Tibial nerve (tissue), 4 donors: ENCODE measurements around the gene SUMO3.

ENCODE experiments used
- EP300 ChIP-seq, 2 donors: sonication (generic); formaldehyde crosslinking; IDR thresholded peaks; one replicate each; pipeline ENCODE4 v1.6.1; 2017; ENCODE audit warnings: antibody characterized with exemption in 2 of 2, mild to moderate bottlenecking in 1 of 2
- POLR2A ChIP-seq, 2 donors: fragments of 450-650 bp; IDR thresholded peaks; one replicate each; pipeline ENCODE4 v1.6.1; 2017; ENCODE audit warnings: antibody characterized with exemption in 2 of 2, mild to moderate bottlenecking in 2 of 2, moderate library complexity in 2 of 2
- TF ChIP-seq, protein P1 (sequence below), 5 experiments: fragments of 200-600 bp in 3 of 5; fragments of 450-650 bp in 2 of 5; sonication (generic) in 3 of 5; IDR thresholded peaks; one replicate each; pipeline ENCODE4 v1.5.1; 2016 to 2019; ENCODE audit warnings: antibody characterized with exemption in 5 of 5, mild to moderate bottlenecking in 3 of 5, moderate library complexity in 2 of 5

DNA sequence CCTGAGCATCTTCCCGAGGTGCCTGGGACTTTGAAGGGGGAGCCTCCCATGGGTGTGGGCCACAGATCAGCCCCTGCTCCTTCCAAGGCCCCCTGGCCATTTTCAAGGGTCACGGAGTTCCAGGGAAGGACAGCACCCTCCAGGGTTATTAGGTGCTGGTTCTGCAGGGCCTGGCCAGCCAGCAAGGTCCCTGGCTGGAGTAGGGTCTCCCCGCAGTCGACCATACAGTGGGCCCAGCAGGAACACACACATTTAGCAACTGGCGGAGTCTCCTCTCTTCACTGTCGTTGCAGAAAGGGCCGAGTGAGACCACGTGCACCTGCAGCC, 17.7 kb upstream of the SUMO3 start:
- TF ChIP-seq, protein P1, sequence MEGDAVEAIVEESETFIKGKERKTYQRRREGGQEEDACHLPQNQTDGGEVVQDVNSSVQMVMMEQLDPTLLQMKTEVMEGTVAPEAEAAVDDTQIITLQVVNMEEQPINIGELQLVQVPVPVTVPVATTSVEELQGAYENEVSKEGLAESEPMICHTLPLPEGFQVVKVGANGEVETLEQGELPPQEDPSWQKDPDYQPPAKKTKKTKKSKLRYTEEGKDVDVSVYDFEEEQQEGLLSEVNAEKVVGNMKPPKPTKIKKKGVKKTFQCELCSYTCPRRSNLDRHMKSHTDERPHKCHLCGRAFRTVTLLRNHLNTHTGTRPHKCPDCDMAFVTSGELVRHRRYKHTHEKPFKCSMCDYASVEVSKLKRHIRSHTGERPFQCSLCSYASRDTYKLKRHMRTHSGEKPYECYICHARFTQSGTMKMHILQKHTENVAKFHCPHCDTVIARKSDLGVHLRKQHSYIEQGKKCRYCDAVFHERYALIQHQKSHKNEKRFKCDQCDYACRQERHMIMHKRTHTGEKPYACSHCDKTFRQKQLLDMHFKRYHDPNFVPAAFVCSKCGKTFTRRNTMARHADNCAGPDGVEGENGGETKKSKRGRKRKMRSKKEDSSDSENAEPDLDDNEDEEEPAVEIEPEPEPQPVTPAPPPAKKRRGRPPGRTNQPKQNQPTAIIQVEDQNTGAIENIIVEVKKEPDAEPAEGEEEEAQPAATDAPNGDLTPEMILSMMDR (IDR thresholded peaks at IDR 0.05): no peak
- TF ChIP-seq POLR2A (IDR thresholded peaks at IDR 0.05) (no peak), EP300 (IDR thresholded peaks at IDR 0.05) (no peak)
